ENCODE data around the gene UBE3B.

DNA sequence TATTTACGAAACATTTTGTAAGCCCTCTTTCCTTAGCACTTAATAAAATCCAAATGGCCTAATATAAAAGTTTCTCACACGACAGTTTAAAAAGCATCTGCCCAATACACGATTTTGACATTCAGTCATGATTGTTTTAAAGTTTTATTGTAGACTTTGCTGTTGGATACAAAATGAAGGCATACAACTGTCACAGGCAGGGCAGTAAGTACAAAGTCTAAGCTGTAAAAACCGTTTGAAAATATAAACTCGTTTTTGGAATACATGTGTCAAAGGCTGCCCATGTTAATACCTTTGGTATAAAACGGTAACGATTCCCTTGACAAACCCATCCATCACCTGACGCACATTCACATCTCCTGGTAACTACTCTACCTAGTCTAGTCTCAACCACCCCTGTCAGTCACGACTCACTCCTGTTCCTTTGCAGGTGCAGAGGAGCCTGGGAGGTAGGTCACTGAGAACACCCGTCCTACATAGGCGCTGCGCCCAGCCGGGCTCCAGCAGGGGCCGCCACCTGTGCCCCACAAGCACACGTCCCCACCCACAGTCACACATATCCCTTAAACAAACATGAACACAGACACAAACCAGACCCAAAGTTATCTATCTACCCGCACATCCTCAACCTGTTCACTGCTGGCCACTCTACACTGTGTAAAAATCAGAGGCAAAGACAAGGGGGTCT, 27.4 kb upstream of the UBE3B start:
- TF ChIP-seq, protein P1, sequence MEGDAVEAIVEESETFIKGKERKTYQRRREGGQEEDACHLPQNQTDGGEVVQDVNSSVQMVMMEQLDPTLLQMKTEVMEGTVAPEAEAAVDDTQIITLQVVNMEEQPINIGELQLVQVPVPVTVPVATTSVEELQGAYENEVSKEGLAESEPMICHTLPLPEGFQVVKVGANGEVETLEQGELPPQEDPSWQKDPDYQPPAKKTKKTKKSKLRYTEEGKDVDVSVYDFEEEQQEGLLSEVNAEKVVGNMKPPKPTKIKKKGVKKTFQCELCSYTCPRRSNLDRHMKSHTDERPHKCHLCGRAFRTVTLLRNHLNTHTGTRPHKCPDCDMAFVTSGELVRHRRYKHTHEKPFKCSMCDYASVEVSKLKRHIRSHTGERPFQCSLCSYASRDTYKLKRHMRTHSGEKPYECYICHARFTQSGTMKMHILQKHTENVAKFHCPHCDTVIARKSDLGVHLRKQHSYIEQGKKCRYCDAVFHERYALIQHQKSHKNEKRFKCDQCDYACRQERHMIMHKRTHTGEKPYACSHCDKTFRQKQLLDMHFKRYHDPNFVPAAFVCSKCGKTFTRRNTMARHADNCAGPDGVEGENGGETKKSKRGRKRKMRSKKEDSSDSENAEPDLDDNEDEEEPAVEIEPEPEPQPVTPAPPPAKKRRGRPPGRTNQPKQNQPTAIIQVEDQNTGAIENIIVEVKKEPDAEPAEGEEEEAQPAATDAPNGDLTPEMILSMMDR (conservative IDR thresholded peaks at IDR 0.05; ENCODE audit: low read depth, low read length): no peak; the same call in 1 of the 2 replicates
- TF ChIP-seq EZH2 (IDR thresholded peaks at IDR 0.05; ENCODE audit: low read length, unreplicated experiment): no peak
- no peak for TF ChIP-seq EZH2phosphoT487 (IDR thresholded peaks at IDR 0.05; ENCODE audit: borderline replicate concordance, low read length)

Data from PC-3 (cell line).